PFSK-1 (cell line): ENCODE data around the gene DGCR2.

Source experiments
- FOXP2 ChIP-seq: optimal IDR thresholded peaks from 2 replicates; pipeline ENCODE3; 2011; ENCODE audit warnings: borderline replicate concordance, control low read depth, inconsistent platforms; ENCODE audit not compliant: insufficient read depth; ENCODE audit errors: extremely low read length, extremely low read depth
- POLR2AphosphoS5 ChIP-seq: IDR thresholded peaks from 2 replicates; pipeline ENCODE4 v1.6.1; 2012; ENCODE audit warnings: low read depth, mild to moderate bottlenecking, control low read depth, low read length, moderate library complexity
- REST ChIP-seq, 2 experiments: IDR thresholded peaks; 2 replicates each; pipeline versions ENCODE4 v1.6.1 to v1.8.0; 2011 to 2012; ENCODE audit warnings: low read depth in 2 of 2, low read length in 2 of 2, control low read depth in 1 of 2, inconsistent platforms in 1 of 2, mild to moderate bottlenecking in 1 of 2, moderate library complexity in 1 of 2; ENCODE audit not compliant: insufficient read depth in 1 of 2
- SIN3A ChIP-seq: IDR thresholded peaks from 2 replicates; pipeline ENCODE4 v1.6.1; 2012; ENCODE audit warnings: mild to moderate bottlenecking, low read length, moderate library complexity, borderline replicate concordance; ENCODE audit not compliant: insufficient read depth
- TAF1 ChIP-seq: IDR thresholded peaks from 2 replicates; pipeline ENCODE4 v1.6.1; 2012; ENCODE audit warnings: low read length, control low read depth, borderline replicate concordance; ENCODE audit not compliant: insufficient read depth

The DGCR2 gene

GRCh38 chr22:19057539-19057938, 64.7 kb downstream of the DGCR2 start:
- no peak for TF ChIP-seq FOXP2
- no peak for TF ChIP-seq REST (IDR thresholded peaks at IDR 0.05; ENCODE audit: insufficient read depth in 1 of 2, low read depth in 2 of 2, low read length in 2 of 2)
- no peak for TF ChIP-seq POLR2AphosphoS5
- no peak for TF ChIP-seq SIN3A
- no peak for TF ChIP-seq TAF1

- TF ChIP-seq REST (IDR thresholded peaks at IDR 0.05; ENCODE audit: insufficient read depth in 1 of 2, low read depth in 2 of 2, low read length in 2 of 2) (no peak), SIN3A (no peak), TAF1 (no peak), POLR2AphosphoS5 (no peak)
Observed at GRCh38 chr22:19056951-19057401, 65.2 kb downstream of the DGCR2 start.

- TF ChIP-seq POLR2AphosphoS5 = no peak
- TF ChIP-seq FOXP2 = no peak
- TF ChIP-seq REST (IDR thresholded peaks at IDR 0.05; ENCODE audit: insufficient read depth in 1 of 2, low read depth in 2 of 2, low read length in 2 of 2) = no peak
Observed at GRCh38 chr22:19055801-19056200, 66.4 kb downstream of the DGCR2 start.

DNA sequence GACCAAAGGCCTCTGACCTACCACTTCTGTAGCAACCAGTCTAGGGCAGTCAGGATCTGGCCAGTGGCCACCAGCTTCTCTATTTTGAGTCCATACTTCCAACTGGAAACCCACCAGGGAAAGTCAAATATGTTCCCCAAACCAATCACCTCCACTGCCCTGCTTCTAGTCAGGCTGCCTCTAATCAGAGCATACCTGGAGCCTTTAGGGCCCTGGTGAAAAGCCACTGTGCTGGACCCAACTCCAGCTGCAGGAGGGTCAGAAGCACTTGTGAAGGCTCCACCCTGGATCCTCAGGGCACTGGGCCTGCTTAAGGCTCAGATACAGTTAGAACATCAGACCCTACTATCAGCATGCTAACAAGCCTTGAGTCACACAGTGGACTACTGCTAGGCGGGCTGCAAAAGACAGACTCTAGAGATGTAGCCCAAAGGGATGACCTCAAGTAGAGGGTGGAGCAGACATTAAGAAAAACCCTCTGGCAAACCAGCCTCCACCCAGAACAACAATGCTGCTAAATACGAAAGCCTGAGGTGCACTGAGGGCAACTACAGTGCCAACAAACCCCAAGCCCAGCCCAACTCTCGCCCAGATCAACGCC, 69.2 kb downstream of the DGCR2 start:
- TF ChIP-seq SIN3A (no peak), TAF1 (no peak), POLR2AphosphoS5 (no peak), REST (IDR thresholded peaks at IDR 0.05; ENCODE audit: insufficient read depth in 1 of 2, low read depth in 2 of 2, low read length in 2 of 2) (no peak), FOXP2 (no peak)
